ENCODE data around the gene DNAJC15.

DNA sequence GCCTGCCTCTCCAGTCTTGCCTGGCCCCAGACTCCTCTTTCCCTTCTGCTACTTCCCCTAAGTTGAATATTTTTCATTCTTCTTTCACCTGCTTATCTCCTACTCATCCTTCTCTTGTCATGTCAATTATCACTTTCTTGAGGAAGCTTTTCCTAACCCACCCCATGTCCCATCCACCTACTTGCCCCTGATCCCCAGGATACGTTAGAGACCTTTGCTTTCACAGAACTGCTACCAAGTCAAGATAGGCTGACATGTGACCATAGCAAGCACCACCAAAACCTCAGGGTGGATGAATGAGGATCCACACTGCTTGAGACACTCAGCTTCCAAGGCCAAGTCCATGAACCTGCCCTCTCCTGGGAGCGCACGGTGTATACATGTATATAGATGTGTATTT is 131.5 kb downstream of the DNAJC15 start:
- TF ChIP-seq, protein P1, sequence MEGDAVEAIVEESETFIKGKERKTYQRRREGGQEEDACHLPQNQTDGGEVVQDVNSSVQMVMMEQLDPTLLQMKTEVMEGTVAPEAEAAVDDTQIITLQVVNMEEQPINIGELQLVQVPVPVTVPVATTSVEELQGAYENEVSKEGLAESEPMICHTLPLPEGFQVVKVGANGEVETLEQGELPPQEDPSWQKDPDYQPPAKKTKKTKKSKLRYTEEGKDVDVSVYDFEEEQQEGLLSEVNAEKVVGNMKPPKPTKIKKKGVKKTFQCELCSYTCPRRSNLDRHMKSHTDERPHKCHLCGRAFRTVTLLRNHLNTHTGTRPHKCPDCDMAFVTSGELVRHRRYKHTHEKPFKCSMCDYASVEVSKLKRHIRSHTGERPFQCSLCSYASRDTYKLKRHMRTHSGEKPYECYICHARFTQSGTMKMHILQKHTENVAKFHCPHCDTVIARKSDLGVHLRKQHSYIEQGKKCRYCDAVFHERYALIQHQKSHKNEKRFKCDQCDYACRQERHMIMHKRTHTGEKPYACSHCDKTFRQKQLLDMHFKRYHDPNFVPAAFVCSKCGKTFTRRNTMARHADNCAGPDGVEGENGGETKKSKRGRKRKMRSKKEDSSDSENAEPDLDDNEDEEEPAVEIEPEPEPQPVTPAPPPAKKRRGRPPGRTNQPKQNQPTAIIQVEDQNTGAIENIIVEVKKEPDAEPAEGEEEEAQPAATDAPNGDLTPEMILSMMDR (conservative IDR thresholded peaks at IDR 0.05 in 1 of 2, IDR thresholded peaks at IDR 0.05 in 1 of 2; ENCODE audit: low read depth in 1 of 2, low read length in 2 of 2): no peak
- no peak for TF ChIP-seq EZH2 (IDR thresholded peaks at IDR 0.05; ENCODE audit: low read length, missing control alignments)

Data from fibroblast of lung (primary cell).